ENCODE data around the gene DSTYK.
A peak's percentile ranks its signal among the peaks of the same experiment; 100 is the strongest.

DSTYK gene

GRCh38 chr1:205243350-205244191 is 32.1 kb upstream of the DSTYK start:
- DNase-seq, result no peak
- Histone ChIP-seq H3K4me1 (ENCODE audit: control insufficient read depth, insufficient read depth, low read depth, low read length) (peaks cover 8% of the 10 kb centered on the region), H3K9me3 (ENCODE audit: control insufficient read depth, low read length) (no peaks in the 10 kb centered on the region), H4K8ac (ENCODE audit: low read length) (no peak overlapping the region), H3K9ac (ENCODE audit: low read length) (no peak overlapping the region), H4K91ac (ENCODE audit: low read length) (no peak overlapping the region), H3K4ac (ENCODE audit: low read depth in 1 of 2, low read length in 2 of 2) (no peak overlapping the region), H3K27ac (ENCODE audit: low read length, poor library complexity, severe bottlenecking) (no peak overlapping the region), H3K79me1 (replicated peaks; ENCODE audit: low read length, poor library complexity, severe bottlenecking) (peaks cover 10% of the 10 kb centered on the region), H2BK120ac (ENCODE audit: low read depth, low read length) (no peak overlapping the region), H2AFZ (ENCODE audit: low read depth, low read length) (no peak overlapping the region), H3K23ac (ENCODE audit: low read length in 2 of 2) (no peak overlapping the region), H2BK15ac (ENCODE audit: low read depth, poor library complexity, severe bottlenecking) (no peak overlapping the region), H2AK5ac (ENCODE audit: low read length, severe bottlenecking) (no peak overlapping the region), H3K18ac (ENCODE audit: low read depth in 1 of 2, low read length in 2 of 2) (no peak overlapping the region), H3K14ac (ENCODE audit: low read length in 2 of 2) (no peak overlapping the region), H3K4me3 (ENCODE audit: insufficient read depth in 1 of 2, low read depth in 1 of 2, low read length in 2 of 2) (no peak overlapping the region), H3K27me3 (ENCODE audit: control insufficient read depth in 1 of 2, insufficient read depth in 1 of 2, low read length in 2 of 2) (no peaks in the 10 kb centered on the region), H3K36me3 (ENCODE audit: control insufficient read depth in 1 of 2, insufficient read depth in 2 of 2, low read depth in 1 of 2, low read length in 2 of 2) (peaks cover 0 to 7% of the 10 kb centered on the region in 2 experiments), H2BK12ac (ENCODE audit: low read length in 2 of 2) (no peak overlapping the region), H3K4me2 (ENCODE audit: low read length, poor library complexity, severe bottlenecking) (no peak overlapping the region), H2BK5ac (ENCODE audit: low read depth, low read length, poor library complexity, severe bottlenecking) (no peak overlapping the region)
- WGBS, result 91% methylated on average over 8 of the region's 8 CpGs

GRCh38 chr1:205241366-205242030 is 30.0 kb upstream of the DSTYK start:
- Histone ChIP-seq H3K23ac (ENCODE audit: low read length in 2 of 2) (no peak overlapping the region), H2BK5ac (ENCODE audit: low read depth, low read length, poor library complexity, severe bottlenecking) (no peak overlapping the region), H3K79me1 (replicated peaks; ENCODE audit: low read length, poor library complexity, severe bottlenecking) (peaks cover 18% of the 10 kb centered on the region), H3K27me3 (ENCODE audit: control insufficient read depth in 1 of 2, insufficient read depth in 1 of 2, low read length in 2 of 2) (no peaks in the 10 kb centered on the region), H2BK120ac (ENCODE audit: low read depth, low read length) (no peak overlapping the region), H3K4me1 (ENCODE audit: control insufficient read depth, insufficient read depth, low read depth, low read length) (peaks cover 8% of the 10 kb centered on the region), H2BK15ac (ENCODE audit: low read depth, poor library complexity, severe bottlenecking) (no peak overlapping the region), H2AK5ac (ENCODE audit: low read length, severe bottlenecking) (no peak overlapping the region), H3K4me3 (ENCODE audit: insufficient read depth in 1 of 2, low read depth in 1 of 2, low read length in 2 of 2) (peak overlapping the region in 1 of 2 experiments; percentile 23), H3K4me2 (ENCODE audit: low read length, poor library complexity, severe bottlenecking) (no peak overlapping the region), H3K18ac (ENCODE audit: low read depth in 1 of 2, low read length in 2 of 2) (no peak overlapping the region), H4K91ac (ENCODE audit: low read length) (peak overlapping the region; percentile 18), H3K14ac (ENCODE audit: low read length in 2 of 2) (no peak overlapping the region), H2AFZ (ENCODE audit: low read depth, low read length) (no peak overlapping the region), H3K4ac (ENCODE audit: low read depth in 1 of 2, low read length in 2 of 2) (no peak overlapping the region), H3K36me3 (ENCODE audit: control insufficient read depth in 1 of 2, insufficient read depth in 2 of 2, low read depth in 1 of 2, low read length in 2 of 2) (peaks cover 0 to 7% of the 10 kb centered on the region in 2 experiments), H3K9ac (ENCODE audit: low read length) (no peak overlapping the region), H2BK12ac (ENCODE audit: low read length in 2 of 2) (no peak overlapping the region), H4K8ac (ENCODE audit: low read length) (no peak overlapping the region), H3K27ac (ENCODE audit: low read length, poor library complexity, severe bottlenecking) (no peak overlapping the region), H3K9me3 (ENCODE audit: control insufficient read depth, low read length) (no peaks in the 10 kb centered on the region)
- 95% methylated on average over 36 of the region's 36 CpGs for WGBS
- no peak for DNase-seq

- WGBS, result 84% methylated on average over 3 of the region's 3 CpGs
- no peak for DNase-seq
- Histone ChIP-seq H3K4me3 (ENCODE audit: insufficient read depth in 1 of 2, low read depth in 1 of 2, low read length in 2 of 2) (no peak overlapping the region), H3K18ac (ENCODE audit: low read depth in 1 of 2, low read length in 2 of 2) (no peak overlapping the region), H2BK15ac (ENCODE audit: low read depth, poor library complexity, severe bottlenecking) (no peak overlapping the region), H2BK12ac (ENCODE audit: low read length in 2 of 2) (no peak overlapping the region), H3K9ac (ENCODE audit: low read length) (no peak overlapping the region), H3K27ac (ENCODE audit: low read length, poor library complexity, severe bottlenecking) (no peak overlapping the region), H3K14ac (ENCODE audit: low read length in 2 of 2) (no peak overlapping the region), H3K23ac (ENCODE audit: low read length in 2 of 2) (no peak overlapping the region), H3K4ac (ENCODE audit: low read depth in 1 of 2, low read length in 2 of 2) (no peak overlapping the region), H2BK5ac (ENCODE audit: low read depth, low read length, poor library complexity, severe bottlenecking) (no peak overlapping the region), H4K91ac (ENCODE audit: low read length) (no peak overlapping the region), H3K79me1 (replicated peaks; ENCODE audit: low read length, poor library complexity, severe bottlenecking) (peaks cover 18% of the 10 kb centered on the region), H3K9me3 (ENCODE audit: control insufficient read depth, low read length) (no peaks in the 10 kb centered on the region), H2AFZ (ENCODE audit: low read depth, low read length) (no peak overlapping the region), H2AK5ac (ENCODE audit: low read length, severe bottlenecking) (no peak overlapping the region), H3K4me1 (ENCODE audit: control insufficient read depth, insufficient read depth, low read depth, low read length) (peaks cover 8% of the 10 kb centered on the region), H3K27me3 (ENCODE audit: control insufficient read depth in 1 of 2, insufficient read depth in 1 of 2, low read length in 2 of 2) (no peaks in the 10 kb centered on the region), H3K4me2 (ENCODE audit: low read length, poor library complexity, severe bottlenecking) (no peak overlapping the region), H3K36me3 (ENCODE audit: control insufficient read depth in 1 of 2, insufficient read depth in 2 of 2, low read depth in 1 of 2, low read length in 2 of 2) (peaks cover 0 to 7% of the 10 kb centered on the region in 2 experiments), H2BK120ac (ENCODE audit: low read depth, low read length) (no peak overlapping the region), H4K8ac (ENCODE audit: low read length) (no peak overlapping the region)
Measured at GRCh38 chr1:205240569-205240968, 29.1 kb upstream of the DSTYK start.

GRCh38 chr1:205240118-205240517 is 28.6 kb upstream of the DSTYK start:
- no peak overlapping the region for H3K9ac ChIP-seq (ENCODE audit: low read length)
- H3K79me1 ChIP-seq (replicated peaks; ENCODE audit: low read length, poor library complexity, severe bottlenecking), result peaks cover 18% of the 10 kb centered on the region
- H3K4me3 ChIP-seq (ENCODE audit: insufficient read depth in 1 of 2, low read depth in 1 of 2, low read length in 2 of 2), result no peak overlapping the region
- no peak overlapping the region for H2AK5ac ChIP-seq (ENCODE audit: low read length, severe bottlenecking)
- no peak overlapping the region for H3K4ac ChIP-seq (ENCODE audit: low read depth in 1 of 2, low read length in 2 of 2)
- 90% methylated on average over 6 of the region's 6 CpGs for WGBS
- peaks cover 0 to 7% of the 10 kb centered on the region in 2 experiments for H3K36me3 ChIP-seq (ENCODE audit: control insufficient read depth in 1 of 2, insufficient read depth in 2 of 2, low read depth in 1 of 2, low read length in 2 of 2)
- no peak overlapping the region for H4K8ac ChIP-seq (ENCODE audit: low read length)
- DNase-seq, result no peak
- no peak overlapping the region for H3K18ac ChIP-seq (ENCODE audit: low read depth in 1 of 2, low read length in 2 of 2)
- H3K4me2 ChIP-seq (ENCODE audit: low read length, poor library complexity, severe bottlenecking), result no peak overlapping the region
- no peak overlapping the region for H2BK12ac ChIP-seq (ENCODE audit: low read length in 2 of 2)
- H2AFZ ChIP-seq (ENCODE audit: low read depth, low read length), result no peak overlapping the region
- H2BK120ac ChIP-seq (ENCODE audit: low read depth, low read length), result no peak overlapping the region
- no peak overlapping the region for H2BK5ac ChIP-seq (ENCODE audit: low read depth, low read length, poor library complexity, severe bottlenecking)
- H2BK15ac ChIP-seq (ENCODE audit: low read depth, poor library complexity, severe bottlenecking), result no peak overlapping the region
- no peak overlapping the region for H3K23ac ChIP-seq (ENCODE audit: low read length in 2 of 2)
- no peaks in the 10 kb centered on the region for H3K9me3 ChIP-seq (ENCODE audit: control insufficient read depth, low read length)
- H3K27ac ChIP-seq (ENCODE audit: low read length, poor library complexity, severe bottlenecking), result peak overlapping the region; percentile 31
- H3K14ac ChIP-seq (ENCODE audit: low read length in 2 of 2), result no peak overlapping the region
- no peak overlapping the region for H4K91ac ChIP-seq (ENCODE audit: low read length)
- H3K27me3 ChIP-seq (ENCODE audit: control insufficient read depth in 1 of 2, insufficient read depth in 1 of 2, low read length in 2 of 2), result no peaks in the 10 kb centered on the region
- peaks cover 8% of the 10 kb centered on the region for H3K4me1 ChIP-seq (ENCODE audit: control insufficient read depth, insufficient read depth, low read depth, low read length)

Data from mesenchymal stem cell (in vitro differentiated cells and primary cell).